ENCODE data around the gene TEX13A. TPM values are rescaled to one million over a fixed set of nuclear protein-coding genes. Genes with fewer than 3 reads are reported as not detected.

Gene TEX13A
- total and polyA plus RNA-seq, 2 of the 8 experiments (the other 6 are each of a cell fraction or from before 2014, with no cell fraction given), result not detected

GRCh38 chrX:105265093-105265492 lies 44.6 kb upstream of the TEX13A start:
- no peak overlapping the region for H3K56ac ChIP-seq (replicated peaks; ENCODE audit: insufficient read length, low read depth, low read length)
- WGBS, 2 experiments (ENCODE audit: extremely low coverage in 1 of 2, insufficient coverage in 1 of 2, insufficient read length in 1 of 2, insufficient replicate concordance in 2 of 2, low coverage in 1 of 2, low lambda C conversion rate in 2 of 2, missing lambda C conversion rate in 1 of 2), result 90% methylated on average over 3 of the region's 3 CpGs; no CpG with 5 or more reads in 1 of the 2 experiments
- no peaks in the 10 kb centered on the region for H3K79me2 ChIP-seq (ENCODE audit: control insufficient read depth in 1 of 2, insufficient read depth in 2 of 2, low read length in 2 of 2)
- no peak overlapping the region for H3K4ac ChIP-seq (replicated peaks; ENCODE audit: insufficient read length, low read depth, low read length)
- H3K9ac ChIP-seq (replicated peaks in 1 of 4; ENCODE audit: extremely low read depth in 1 of 4, low read depth in 3 of 4, low read length in 3 of 4), result no peak overlapping the region
- no peak overlapping the region for H2BK20ac ChIP-seq (ENCODE audit: low read length)
- H4K91ac ChIP-seq (replicated peaks; ENCODE audit: insufficient read length, low read length), result no peak overlapping the region
- ChIA-PET CTCF (ENCODE audit: partially characterized antibody) (interaction anchor here (0.6 kb wide), 1 partner anchor 895 kb away, joined by 4 read pairs; no protein-coding TSS in a partner anchor), POLR2A (ENCODE audit: partially characterized antibody) (no interaction called here)
- no peak overlapping the region for H2BK120ac ChIP-seq (replicated peaks; ENCODE audit: low read depth, low read length)
- H3K9me3 ChIP-seq (ENCODE audit: insufficient read depth in 2 of 2, low read depth in 1 of 2, low read length in 1 of 2), result no peaks in the 10 kb centered on the region
- no peak overlapping the region for H3K23ac ChIP-seq (ENCODE audit: insufficient read length)
- H3K27ac ChIP-seq (ENCODE audit: low read depth, low read length), result no peak overlapping the region
- H3K79me1 ChIP-seq (ENCODE audit: low read depth, low read length), result no peaks in the 10 kb centered on the region
- no peak overlapping the region for H3K4me2 ChIP-seq (ENCODE audit: insufficient read depth in 1 of 2, low read depth in 2 of 2, low read length in 2 of 2)
- H3K36me3 ChIP-seq (ENCODE audit: control insufficient read depth in 2 of 4, insufficient read depth in 4 of 4, low read length in 3 of 4), result no peaks in the 10 kb centered on the region
- no peaks in the 10 kb centered on the region for H3K23me2 ChIP-seq (ENCODE audit: low read depth, low read length)
- H4K20me1 ChIP-seq (replicated peaks in 1 of 2; ENCODE audit: control insufficient read depth in 1 of 2, insufficient read depth in 2 of 2, low read length in 2 of 2), result no peaks in the 10 kb centered on the region
- H2BK12ac ChIP-seq (ENCODE audit: low read depth, low read length), result no peak overlapping the region
- no peak overlapping the region for H3K4me3 ChIP-seq (ENCODE audit: extremely low read depth in 1 of 4, insufficient read depth in 2 of 4, low read depth in 3 of 4, low read length in 4 of 4)
- H2AK5ac ChIP-seq (ENCODE audit: low read depth, low read length), result no peak overlapping the region
- H2AFZ ChIP-seq (ENCODE audit: low read length), result no peak overlapping the region
- no peak overlapping the region for H3K18ac ChIP-seq (ENCODE audit: extremely low read depth, low read length)
- FAIRE-seq, result no peak
- H3K4me1 ChIP-seq (replicated peaks in 1 of 4; ENCODE audit: control insufficient read depth in 3 of 4, insufficient read depth in 4 of 4, low read length in 3 of 4), result no peaks in the 10 kb centered on the region
- H3K27me3 ChIP-seq (replicated peaks in 1 of 4; ENCODE audit: control insufficient read depth in 3 of 4, extremely low read depth in 1 of 4, insufficient read depth in 3 of 4, low read length in 3 of 4), result no peaks in the 10 kb centered on the region
- H4K8ac ChIP-seq (ENCODE audit: extremely low read depth, insufficient read depth, low read length), result no peak overlapping the region
- no peak for DNase-seq (ENCODE audit: low read depth in 1 of 2, low spot score in 2 of 2)
- no peak overlapping the region for H3K14ac ChIP-seq (ENCODE audit: insufficient read length)
- no peak overlapping the region for H2BK5ac ChIP-seq (ENCODE audit: low read depth, low read length)
- H2BK15ac ChIP-seq (ENCODE audit: low read length), result no peak overlapping the region
- no peak overlapping the region for H4K5ac ChIP-seq (ENCODE audit: insufficient read length, low read depth, low read length)
- no peak for TF ChIP-seq KDM1A (IDR thresholded peaks at IDR 0.05; ENCODE audit: borderline replicate concordance, low read length)
- no peak for TF ChIP-seq E2F6 (IDR thresholded peaks at IDR 0.05)
- TF ChIP-seq GTF2F1 (IDR thresholded peaks at IDR 0.05; ENCODE audit: borderline replicate concordance, low read depth, low read length), result no peak
- TF ChIP-seq TBP (IDR thresholded peaks at IDR 0.05; ENCODE audit: low read depth, low read length), result no peak
- no peak for TF ChIP-seq SIRT6 (IDR thresholded peaks at IDR 0.05; ENCODE audit: low read length)
- TF ChIP-seq MAFK (IDR thresholded peaks at IDR 0.05; ENCODE audit: low read depth, low read length), result no peak
- no peak for TF ChIP-seq HDAC6 (IDR thresholded peaks at IDR 0.05; ENCODE audit: low read depth, low read length)
- TF ChIP-seq POU5F1 (IDR thresholded peaks at IDR 0.05; ENCODE audit: low read depth, low read length), result no peak
- no peak for TF ChIP-seq EP300 (IDR thresholded peaks at IDR 0.05; ENCODE audit: borderline replicate concordance in 1 of 2, low read depth in 2 of 2, low read length in 2 of 2)
- no peak for TF ChIP-seq CTCF (IDR thresholded peaks at IDR 0.05; ENCODE audit: control extremely low read depth in 1 of 3, insufficient read depth in 1 of 3, low read depth in 1 of 3, low read length in 3 of 3)
- TF ChIP-seq ZNF274 (IDR thresholded peaks at IDR 0.05; ENCODE audit: borderline replicate concordance, extremely low read depth, low read length), result no peak
- no peak for TF ChIP-seq NRF1 (IDR thresholded peaks at IDR 0.05; ENCODE audit: low read depth, low read length)

Data from H1 (cell line).